ENCODE results near the gene KIN.

DNA sequence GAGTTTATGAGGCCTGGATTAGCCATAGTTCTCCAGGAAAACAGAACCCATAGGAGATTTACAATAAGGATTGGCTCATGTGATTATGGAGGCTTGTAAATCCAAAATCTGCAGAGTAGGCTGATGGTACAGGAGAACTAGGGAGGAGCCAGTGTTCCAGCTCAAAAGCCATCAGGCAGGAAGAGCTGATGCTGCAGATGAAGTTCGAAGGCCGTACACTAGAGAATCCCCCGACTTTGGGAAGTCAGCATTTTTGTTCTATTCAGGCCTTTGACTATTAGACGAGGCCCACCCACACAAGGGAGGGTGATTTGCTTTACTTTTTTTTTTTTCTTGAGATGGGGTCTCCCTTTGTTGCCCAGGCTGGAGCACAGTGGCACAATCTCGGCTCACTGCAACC lies 37.6 kb downstream of the KIN start:
- TF ChIP-seq, protein P1, sequence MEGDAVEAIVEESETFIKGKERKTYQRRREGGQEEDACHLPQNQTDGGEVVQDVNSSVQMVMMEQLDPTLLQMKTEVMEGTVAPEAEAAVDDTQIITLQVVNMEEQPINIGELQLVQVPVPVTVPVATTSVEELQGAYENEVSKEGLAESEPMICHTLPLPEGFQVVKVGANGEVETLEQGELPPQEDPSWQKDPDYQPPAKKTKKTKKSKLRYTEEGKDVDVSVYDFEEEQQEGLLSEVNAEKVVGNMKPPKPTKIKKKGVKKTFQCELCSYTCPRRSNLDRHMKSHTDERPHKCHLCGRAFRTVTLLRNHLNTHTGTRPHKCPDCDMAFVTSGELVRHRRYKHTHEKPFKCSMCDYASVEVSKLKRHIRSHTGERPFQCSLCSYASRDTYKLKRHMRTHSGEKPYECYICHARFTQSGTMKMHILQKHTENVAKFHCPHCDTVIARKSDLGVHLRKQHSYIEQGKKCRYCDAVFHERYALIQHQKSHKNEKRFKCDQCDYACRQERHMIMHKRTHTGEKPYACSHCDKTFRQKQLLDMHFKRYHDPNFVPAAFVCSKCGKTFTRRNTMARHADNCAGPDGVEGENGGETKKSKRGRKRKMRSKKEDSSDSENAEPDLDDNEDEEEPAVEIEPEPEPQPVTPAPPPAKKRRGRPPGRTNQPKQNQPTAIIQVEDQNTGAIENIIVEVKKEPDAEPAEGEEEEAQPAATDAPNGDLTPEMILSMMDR (conservative IDR thresholded peaks at IDR 0.05 in 1 of 2, IDR thresholded peaks at IDR 0.05 in 1 of 2; ENCODE audit: extremely low read depth in 1 of 2, insufficient read depth in 1 of 2, low read depth in 1 of 2, low read length in 2 of 2) = no peak
- TF ChIP-seq EZH2 (IDR thresholded peaks at IDR 0.05; ENCODE audit: borderline replicate concordance, low read length) = no peak

Measured in mammary epithelial cell (primary cell).